H7 (cell line): ENCODE data around the gene FOXK2. TPM values are rescaled to one million over a fixed set of nuclear protein-coding genes. Genes with fewer than 3 reads are reported as not detected.
"Not testable (repeated sequence)": the region's sequence is repeated elsewhere in the genome, so short reads cannot be mapped to it uniquely, and the experiment has no call there.

Experiments used
- DNase-seq: peaks from one replicate; pipeline ENCODE4 v3.0.0; 2012
- H3K27me3 ChIP-seq: 2 replicates; pipeline ENCODE4 v1.6.0; 2011; ENCODE audit warnings: mild to moderate bottlenecking, low read length; ENCODE audit not compliant: control insufficient read depth, insufficient read depth
- H3K36me3 ChIP-seq: replicated peaks from 2 replicates; pipeline ENCODE4 v1.5.1; 2011; ENCODE audit warnings: low read length; ENCODE audit not compliant: control insufficient read depth, insufficient read depth
- H3K4me3 ChIP-seq: 2 replicates; pipeline ENCODE4 v1.5.1; 2011; ENCODE audit warnings: low read depth, mild to moderate bottlenecking, control low read depth, low read length, moderate library complexity; ENCODE audit not compliant: insufficient read depth
- total RNA-seq: library from RNA; depleted of rRNA; stranded (reverse); fragments of >200 nt; shearing (Covaris generic); gene quantifications from 2 replicates; pipeline ENCODE4 v1.2.3, GENCODE V29; 2014

Gene FOXK2
- total RNA-seq, 1 experiment from 2014 or later = 54.1 TPM

GRCh38 chr17:82575581-82576221 lies 56.2 kb downstream of the FOXK2 start:
- not testable (repeated sequence) for H3K27me3 ChIP-seq, H3K4me3 ChIP-seq
- peak; percentile 21 for DNase-seq
- H3K36me3 ChIP-seq = peaks cover 30% of the 10 kb centered on the region

- H3K36me3 ChIP-seq = peaks cover 29% of the 10 kb centered on the region
- H3K27me3 ChIP-seq = no peaks in the 10 kb centered on the region
- DNase-seq = peak; percentile 42
- H3K4me3 ChIP-seq = no peak overlapping the region
Measured at GRCh38 chr17:82577300-82577699, 57.8 kb downstream of the FOXK2 start.

GRCh38 chr17:82579969-82580368 lies 60.4 kb downstream of the FOXK2 start:
- H3K36me3 ChIP-seq = peaks cover 25% of the 10 kb centered on the region
- not testable (repeated sequence) for DNase-seq, H3K27me3 ChIP-seq, H3K4me3 ChIP-seq

- H3K36me3 ChIP-seq = peaks cover 26% of the 10 kb centered on the region
- no peak overlapping the region for H3K4me3 ChIP-seq
- peak; percentile 33 for DNase-seq
- H3K27me3 ChIP-seq = no peaks in the 10 kb centered on the region
Measured at GRCh38 chr17:82582213-82582612, 62.7 kb downstream of the FOXK2 start.

GRCh38 chr17:82582709-82583108 lies 63.2 kb downstream of the FOXK2 start:
- no peaks in the 10 kb centered on the region for H3K27me3 ChIP-seq
- peaks cover 28% of the 10 kb centered on the region for H3K36me3 ChIP-seq
- DNase-seq = peak; percentile 14
- H3K4me3 ChIP-seq = no peak overlapping the region

GRCh38 chr17:82583720-82584234 lies 64.2 kb downstream of the FOXK2 start:
- Histone ChIP-seq H3K4me3 (no peak overlapping the region), H3K27me3 (no peaks in the 10 kb centered on the region), H3K36me3 (peaks cover 25% of the 10 kb centered on the region)
- DNase-seq = peak; percentile 53

GRCh38 chr17:82585935-82586575 lies 66.5 kb downstream of the FOXK2 start:
- not testable (repeated sequence) for DNase-seq, H3K27me3 ChIP-seq, H3K4me3 ChIP-seq
- H3K36me3 ChIP-seq = peaks cover 25% of the 10 kb centered on the region

- H3K4me3 ChIP-seq = no peak overlapping the region
- H3K36me3 ChIP-seq = peaks cover 25% of the 10 kb centered on the region
- DNase-seq = no peak
- no peaks in the 10 kb centered on the region for H3K27me3 ChIP-seq
Measured at GRCh38 chr17:82586576-82587233, 67.2 kb downstream of the FOXK2 start.

GRCh38 chr17:82587234-82588086 lies 67.9 kb downstream of the FOXK2 start:
- peaks cover 19% of the 10 kb centered on the region for H3K36me3 ChIP-seq

GRCh38 chr17:82588266-82589175 lies 69.0 kb downstream of the FOXK2 start:
- DNase-seq = peak; percentile 49
- no peak overlapping the region for H3K4me3 ChIP-seq
- H3K36me3 ChIP-seq = peaks cover 18% of the 10 kb centered on the region
- H3K27me3 ChIP-seq = no peaks in the 10 kb centered on the region

More at GRCh38 chr17:82587234-82588086, 67.9 kb downstream of the FOXK2 start:
- Histone ChIP-seq H3K4me3 (no peak overlapping the region), H3K27me3 (no peaks in the 10 kb centered on the region)
- peak; percentile 56 for DNase-seq

GRCh38 chr17:82589851-82590180 lies 70.3 kb downstream of the FOXK2 start:
- H3K4me3 ChIP-seq = no peak overlapping the region
- no peaks in the 10 kb centered on the region for H3K27me3 ChIP-seq
- H3K36me3 ChIP-seq = peaks cover 20% of the 10 kb centered on the region
- DNase-seq = no peak

GRCh38 chr17:82590216-82590615 lies 70.7 kb downstream of the FOXK2 start:
- Histone ChIP-seq H3K4me3 (no peak overlapping the region), H3K27me3 (no peaks in the 10 kb centered on the region), H3K36me3 (peaks cover 19% of the 10 kb centered on the region)
- no peak for DNase-seq

GRCh38 chr17:82590881-82591539 lies 71.5 kb downstream of the FOXK2 start:
- Histone ChIP-seq H3K36me3 (peaks cover 17% of the 10 kb centered on the region), H3K27me3 (no peaks in the 10 kb centered on the region), H3K4me3 (no peak overlapping the region)
- peak; percentile 46 for DNase-seq
